ENCODE results near the gene MAG.

The MAG gene

GRCh38 chr19:35318679-35319448 is 26.9 kb downstream of the MAG start:
- 89 to 91% methylated on average over 16 of the region's 16 CpGs for WGBS, 2 experiments

DNA sequence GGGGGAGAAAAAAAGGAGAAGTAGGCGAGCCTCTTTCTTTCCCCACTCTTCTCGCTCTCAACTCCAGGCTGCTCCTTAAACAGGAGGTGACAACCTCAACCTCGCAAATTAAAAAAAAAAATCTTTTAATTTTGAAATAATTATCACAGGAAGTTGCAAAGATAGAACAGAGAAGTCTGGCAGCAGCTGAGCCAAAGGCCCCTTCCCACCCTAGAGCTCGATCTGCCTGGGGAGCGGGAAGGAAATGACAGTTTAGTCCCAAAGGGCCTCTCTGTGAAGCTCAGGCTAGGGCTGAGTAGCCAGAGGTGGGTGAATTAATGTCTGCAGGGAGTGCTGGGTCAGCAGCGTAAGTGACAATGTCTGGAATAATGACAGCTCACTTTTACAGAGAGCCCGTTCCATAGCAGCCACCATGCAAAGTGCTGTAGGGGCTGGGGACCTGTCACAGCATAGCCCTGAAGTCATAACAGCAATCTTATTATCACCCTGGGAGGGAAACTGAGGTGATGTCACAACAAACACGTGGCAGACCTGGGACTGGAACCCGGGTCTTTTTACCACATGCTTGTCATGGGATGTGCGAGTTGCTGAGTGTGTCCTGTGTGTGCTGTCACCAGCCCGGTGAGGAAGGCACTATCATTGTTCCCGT is 28.2 kb downstream of the MAG start:
- Histone ChIP-seq H3K9me3 (ENCODE audit: control insufficient read depth, low read length) (no peaks in the 10 kb centered on the region), H3K36me3 (ENCODE audit: control insufficient read depth, insufficient read depth, low read length) (no peaks in the 10 kb centered on the region), H3K27ac (ENCODE audit: insufficient read depth, low read depth, low read length, poor library complexity, severe bottlenecking) (no peak overlapping the region), H3K27me3 (ENCODE audit: control insufficient read depth, insufficient read depth, low read length, poor library complexity, severe bottlenecking) (no peaks in the 10 kb centered on the region), H3K4me1 (ENCODE audit: control insufficient read depth, insufficient read depth, low read length) (no peaks in the 10 kb centered on the region), H3K4me3 (ENCODE audit: insufficient read depth, low read depth, low read length) (no peak overlapping the region)
- 86 to 87% methylated on average over 9 to 12 of the region's 12 CpGs for WGBS, 2 experiments

More at GRCh38 chr19:35318679-35319448, 26.9 kb downstream of the MAG start:
- H3K9me3 ChIP-seq (ENCODE audit: control insufficient read depth, low read length): no peaks in the 10 kb centered on the region
- no peak overlapping the region for H3K4me3 ChIP-seq (ENCODE audit: insufficient read depth, low read depth, low read length)
- no peak overlapping the region for H3K27ac ChIP-seq (ENCODE audit: insufficient read depth, low read depth, low read length, poor library complexity, severe bottlenecking)
- H3K36me3 ChIP-seq (ENCODE audit: control insufficient read depth, insufficient read depth, low read length): no peaks in the 10 kb centered on the region
- H3K4me1 ChIP-seq (ENCODE audit: control insufficient read depth, insufficient read depth, low read length): no peaks in the 10 kb centered on the region
- H3K27me3 ChIP-seq (ENCODE audit: control insufficient read depth, insufficient read depth, low read length, poor library complexity, severe bottlenecking): no peaks in the 10 kb centered on the region

- Histone ChIP-seq H3K27me3 (ENCODE audit: control insufficient read depth, insufficient read depth, low read length, poor library complexity, severe bottlenecking) (no peaks in the 10 kb centered on the region), H3K36me3 (ENCODE audit: control insufficient read depth, insufficient read depth, low read length) (no peaks in the 10 kb centered on the region), H3K27ac (ENCODE audit: insufficient read depth, low read depth, low read length, poor library complexity, severe bottlenecking) (no peak overlapping the region), H3K9me3 (ENCODE audit: control insufficient read depth, low read length) (no peaks in the 10 kb centered on the region), H3K4me3 (ENCODE audit: insufficient read depth, low read depth, low read length) (no peak overlapping the region), H3K4me1 (ENCODE audit: control insufficient read depth, insufficient read depth, low read length) (no peaks in the 10 kb centered on the region)
- 87 to 98% methylated on average over 1 to 2 of the region's 2 CpGs for WGBS, 2 experiments
Measured at GRCh38 chr19:35321291-35321690, 29.3 kb downstream of the MAG start.

- no peaks in the 10 kb centered on the region for H3K9me3 ChIP-seq (ENCODE audit: control insufficient read depth, low read length)
- H3K27me3 ChIP-seq (ENCODE audit: control insufficient read depth, insufficient read depth, low read length, poor library complexity, severe bottlenecking): no peaks in the 10 kb centered on the region
- WGBS, 2 experiments: 90 to 95% methylated on average over 9 of the region's 9 CpGs
- no peak overlapping the region for H3K27ac ChIP-seq (ENCODE audit: insufficient read depth, low read depth, low read length, poor library complexity, severe bottlenecking)
- no peaks in the 10 kb centered on the region for H3K36me3 ChIP-seq (ENCODE audit: control insufficient read depth, insufficient read depth, low read length)
- H3K4me3 ChIP-seq (ENCODE audit: insufficient read depth, low read depth, low read length): no peak overlapping the region
- no peaks in the 10 kb centered on the region for H3K4me1 ChIP-seq (ENCODE audit: control insufficient read depth, insufficient read depth, low read length)
Measured at GRCh38 chr19:35322014-35322413, 30.1 kb downstream of the MAG start.

GRCh38 chr19:35327642-35328041 is 35.7 kb downstream of the MAG start:
- H3K9me3 ChIP-seq (ENCODE audit: control insufficient read depth, low read length): no peaks in the 10 kb centered on the region
- H3K27me3 ChIP-seq (ENCODE audit: control insufficient read depth, insufficient read depth, low read length, poor library complexity, severe bottlenecking): no peaks in the 10 kb centered on the region
- H3K27ac ChIP-seq (ENCODE audit: insufficient read depth, low read depth, low read length, poor library complexity, severe bottlenecking): no peak overlapping the region
- H3K4me1 ChIP-seq (ENCODE audit: control insufficient read depth, insufficient read depth, low read length): no peaks in the 10 kb centered on the region
- H3K4me3 ChIP-seq (ENCODE audit: insufficient read depth, low read depth, low read length): no peak overlapping the region
- WGBS, 2 experiments: 69 to 81% methylated on average over 4 of the region's 4 CpGs
- H3K36me3 ChIP-seq (ENCODE audit: control insufficient read depth, insufficient read depth, low read length): no peaks in the 10 kb centered on the region

DNA sequence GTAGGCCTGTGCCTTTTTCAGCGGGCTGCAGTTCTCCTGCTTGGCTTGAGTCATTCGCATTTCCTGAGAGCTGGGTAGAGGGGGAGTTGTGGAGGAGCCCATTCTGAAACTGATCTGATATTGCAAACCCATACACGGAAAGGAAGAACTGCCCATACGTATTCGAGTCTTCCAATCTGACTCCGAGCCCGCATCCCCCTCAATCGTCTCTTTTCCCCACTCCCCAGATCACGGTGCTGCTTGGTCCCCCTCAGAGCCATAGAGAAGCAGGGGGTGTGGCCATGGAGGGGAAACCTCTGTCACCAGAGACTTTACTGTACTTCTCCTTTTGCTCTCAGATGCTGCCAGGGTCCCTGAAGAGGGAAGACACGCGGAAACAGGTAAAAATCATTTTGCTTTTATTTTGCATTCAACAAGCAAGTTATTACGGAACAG is 36.9 kb downstream of the MAG start, which contains the start of gene CD22:
TSS of gene CD22 (plus strand) at position 337 of the 435 bp plus-strand sequence. CDS start 2,854 bp downstream, outside the sequence.
- H3K27ac ChIP-seq (ENCODE audit: insufficient read depth, low read depth, low read length, poor library complexity, severe bottlenecking): no peak within 1 kb of the TSS
- H3K27me3 ChIP-seq (ENCODE audit: control insufficient read depth, insufficient read depth, low read length, poor library complexity, severe bottlenecking): no peaks in the 10 kb centered on the region
- WGBS, 2 experiments: 79 to 81% methylated on average over 12 of the region's 12 CpGs
- no peaks in the 10 kb centered on the region for H3K9me3 ChIP-seq (ENCODE audit: control insufficient read depth, low read length)
- H3K4me1 ChIP-seq (ENCODE audit: control insufficient read depth, insufficient read depth, low read length): no peaks in the 10 kb centered on the region
- H3K36me3 ChIP-seq (ENCODE audit: control insufficient read depth, insufficient read depth, low read length): no peaks in the 10 kb centered on the region
- no peak within 1 kb of the TSS for H3K4me3 ChIP-seq (ENCODE audit: insufficient read depth, low read depth, low read length)

- H3K36me3 ChIP-seq (ENCODE audit: control insufficient read depth, insufficient read depth, low read length): no peaks in the 10 kb centered on the region
- 86 to 94% methylated on average over 4 of the region's 4 CpGs for WGBS, 2 experiments
- H3K27me3 ChIP-seq (ENCODE audit: control insufficient read depth, insufficient read depth, low read length, poor library complexity, severe bottlenecking): no peaks in the 10 kb centered on the region
- no peak overlapping the region for H3K4me3 ChIP-seq (ENCODE audit: insufficient read depth, low read depth, low read length)
- no peaks in the 10 kb centered on the region for H3K9me3 ChIP-seq (ENCODE audit: control insufficient read depth, low read length)
- H3K27ac ChIP-seq (ENCODE audit: insufficient read depth, low read depth, low read length, poor library complexity, severe bottlenecking): no peak overlapping the region
- H3K4me1 ChIP-seq (ENCODE audit: control insufficient read depth, insufficient read depth, low read length): no peaks in the 10 kb centered on the region
Measured at GRCh38 chr19:35329323-35329722, 37.4 kb downstream of the MAG start.

- 83 to 85% methylated on average over 7 of the region's 7 CpGs for WGBS, 2 experiments
- Histone ChIP-seq H3K27ac (ENCODE audit: insufficient read depth, low read depth, low read length, poor library complexity, severe bottlenecking) (no peak overlapping the region), H3K9me3 (ENCODE audit: control insufficient read depth, low read length) (no peaks in the 10 kb centered on the region), H3K4me3 (ENCODE audit: insufficient read depth, low read depth, low read length) (no peak overlapping the region), H3K27me3 (ENCODE audit: control insufficient read depth, insufficient read depth, low read length, poor library complexity, severe bottlenecking) (no peaks in the 10 kb centered on the region), H3K4me1 (ENCODE audit: control insufficient read depth, insufficient read depth, low read length) (no peaks in the 10 kb centered on the region), H3K36me3 (ENCODE audit: control insufficient read depth, insufficient read depth, low read length) (no peaks in the 10 kb centered on the region)
Measured at GRCh38 chr19:35330475-35330874, 38.5 kb downstream of the MAG start.

DNA sequence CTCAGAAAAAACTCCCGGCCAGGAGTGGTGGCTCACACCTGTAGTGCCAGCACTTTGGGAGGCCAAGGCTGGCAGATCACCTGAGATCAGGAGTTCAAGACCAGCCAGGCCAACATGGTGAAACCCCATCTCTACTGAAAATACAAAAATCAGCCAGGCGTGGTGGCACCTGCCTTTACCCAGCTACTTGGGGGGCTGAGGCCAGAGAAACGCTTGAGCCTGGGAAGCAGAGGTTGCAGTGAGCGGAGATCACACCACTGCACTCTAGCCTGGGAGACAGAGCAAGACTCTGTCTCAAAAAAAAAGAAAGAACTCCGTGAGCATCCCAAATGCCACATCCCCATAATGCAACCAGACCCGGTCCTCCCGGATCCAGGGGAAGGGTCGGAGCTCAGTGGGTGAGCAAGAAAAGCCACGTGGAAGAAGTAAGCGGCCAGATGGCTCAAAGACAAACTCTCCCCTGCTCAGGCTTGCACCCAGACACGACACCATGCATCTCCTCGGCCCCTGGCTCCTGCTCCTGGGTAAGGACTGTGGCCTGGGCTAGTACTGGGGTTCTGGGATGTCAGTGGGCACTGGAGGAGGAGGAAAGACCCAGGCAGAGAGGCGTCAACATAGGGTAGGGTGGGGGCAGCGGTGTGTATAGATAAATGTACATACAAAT is 39.7 kb downstream of the MAG start:
- WGBS, 2 experiments: 89 to 90% methylated on average over 12 of the region's 14 CpGs
- Histone ChIP-seq H3K4me1 (ENCODE audit: control insufficient read depth, insufficient read depth, low read length) (no peaks in the 10 kb centered on the region), H3K4me3 (ENCODE audit: insufficient read depth, low read depth, low read length) (no peak overlapping the region), H3K36me3 (ENCODE audit: control insufficient read depth, insufficient read depth, low read length) (no peaks in the 10 kb centered on the region), H3K27me3 (ENCODE audit: control insufficient read depth, insufficient read depth, low read length, poor library complexity, severe bottlenecking) (no peaks in the 10 kb centered on the region), H3K27ac (ENCODE audit: insufficient read depth, low read depth, low read length, poor library complexity, severe bottlenecking) (no peak overlapping the region), H3K9me3 (ENCODE audit: control insufficient read depth, low read length) (no peaks in the 10 kb centered on the region)

- H3K27me3 ChIP-seq (ENCODE audit: control insufficient read depth, insufficient read depth, low read length, poor library complexity, severe bottlenecking): no peaks in the 10 kb centered on the region
- no peaks in the 10 kb centered on the region for H3K9me3 ChIP-seq (ENCODE audit: control insufficient read depth, low read length)
- no peaks in the 10 kb centered on the region for H3K4me1 ChIP-seq (ENCODE audit: control insufficient read depth, insufficient read depth, low read length)
- 87 to 89% methylated on average over 12 of the region's 12 CpGs for WGBS, 2 experiments
- no peaks in the 10 kb centered on the region for H3K36me3 ChIP-seq (ENCODE audit: control insufficient read depth, insufficient read depth, low read length)
- H3K4me3 ChIP-seq (ENCODE audit: insufficient read depth, low read depth, low read length): no peak overlapping the region
- H3K27ac ChIP-seq (ENCODE audit: insufficient read depth, low read depth, low read length, poor library complexity, severe bottlenecking): no peak overlapping the region
Measured at GRCh38 chr19:35332817-35333216, 40.9 kb downstream of the MAG start.

Data from ectodermal cell (in vitro differentiated cells).